T-helper 22 cell (primary cell): ENCODE data around the gene XKR8.
"Not testable (repeated sequence)": the region's sequence is repeated elsewhere in the genome, so short reads cannot be mapped to it uniquely, and the experiment has no call there.

ENCODE experiments used
- DNase-seq: peaks from one replicate; pipeline ENCODE4 v3.0.0-alpha.2; 2020; ENCODE audit warnings: low read depth

XKR8 gene

GRCh38 chr1:27990920-27991537 lies 31.3 kb downstream of the XKR8 start:
- no peak for DNase-seq

GRCh38 chr1:27992276-27992675 lies 32.5 kb downstream of the XKR8 start:
- DNase-seq: peak; percentile 26

GRCh38 chr1:27993241-27993640 lies 33.5 kb downstream of the XKR8 start:
- no peak for DNase-seq

GRCh38 chr1:27994060-27994459 lies 34.3 kb downstream of the XKR8 start:
- no peak for DNase-seq

GRCh38 chr1:27994526-27994925 lies 34.8 kb downstream of the XKR8 start:
- DNase-seq: not testable (repeated sequence)

- no peak for DNase-seq
These were observed 39.3 kb downstream of the XKR8 start for GRCh38 chr1:27999055-27999454.

DNA sequence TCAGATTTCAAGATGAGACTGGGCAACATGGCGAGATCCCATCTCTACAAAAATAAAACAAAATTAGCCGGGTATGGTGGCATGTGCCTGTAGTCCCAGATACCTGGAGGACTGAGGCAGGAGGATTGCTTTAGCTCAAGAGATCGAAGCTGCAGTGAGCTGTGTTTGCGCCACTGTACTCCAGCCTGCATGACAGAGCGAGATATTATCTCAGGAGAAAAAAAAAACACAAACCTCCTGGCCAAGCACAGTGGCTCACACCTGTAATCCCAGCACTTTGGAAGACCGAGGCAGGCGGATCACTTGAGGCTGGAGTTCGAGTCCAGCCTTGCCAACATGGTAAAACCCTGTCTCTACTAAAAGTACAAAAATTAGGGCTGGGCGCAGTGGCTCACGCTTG lies 42.8 kb downstream of the XKR8 start:
- no peak for DNase-seq

DNA sequence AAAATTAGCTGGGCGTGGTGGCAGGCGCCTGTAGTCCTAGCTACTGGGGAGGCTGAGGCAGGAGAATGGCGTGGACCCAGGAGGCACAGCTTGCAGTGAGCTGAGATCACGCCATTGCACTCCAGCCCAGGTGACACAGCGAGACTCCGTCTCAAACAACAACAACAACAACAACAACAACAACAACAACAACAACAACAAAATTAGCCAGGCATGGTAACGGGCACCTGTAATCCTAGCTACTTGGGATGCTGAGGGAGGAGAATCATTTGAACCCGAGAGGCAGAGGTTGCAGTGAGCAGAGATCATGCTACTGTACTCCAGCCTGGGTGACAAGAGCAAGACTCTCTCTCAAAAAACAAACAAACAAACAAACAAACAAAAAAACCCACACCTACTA lies 43.3 kb downstream of the XKR8 start:
- DNase-seq: not testable (repeated sequence)

GRCh38 chr1:28010969-28011368 lies 51.2 kb downstream of the XKR8 start:
- DNase-seq: no peak
